ENCODE measurements around the gene TUBB4A. TPM values are rescaled to one million over a fixed set of nuclear protein-coding genes. Genes with fewer than 3 reads are reported as not detected.
A peak's percentile ranks its signal among the peaks of the same experiment; 100 is the strongest.

TUBB4A gene
- total and polyA plus RNA-seq, 2 of the 8 experiments (the other 6 are each of a cell fraction or from before 2014, with no cell fraction given), result 16.8 to 30.4 TPM

DNA sequence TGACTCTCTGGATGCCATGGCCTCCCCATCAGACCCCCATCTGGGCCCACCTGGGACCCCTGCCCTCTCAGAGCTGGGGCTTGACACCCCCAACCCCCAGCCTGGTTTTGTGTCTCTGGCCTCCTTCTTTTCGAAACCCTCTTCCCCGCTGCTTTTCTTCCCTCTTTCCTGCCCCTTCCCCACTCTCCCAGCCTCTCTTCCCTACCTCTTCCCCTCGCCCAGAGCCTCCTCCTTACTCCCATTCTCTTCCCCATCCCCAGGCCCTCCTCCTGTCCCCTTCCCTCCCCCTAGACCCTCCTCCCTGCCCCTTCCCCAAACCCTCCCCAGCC is 30.9 kb upstream of the TUBB4A start:
- peak overlapping the region; percentile 56 for H3K18ac ChIP-seq (ENCODE audit: extremely low read depth, low read length)
- H4K20me1 ChIP-seq (replicated peaks in 1 of 2; ENCODE audit: control insufficient read depth in 1 of 2, insufficient read depth in 2 of 2, low read length in 2 of 2), result peaks cover 0 to 4% of the 10 kb centered on the region in 2 experiments
- peaks cover 20% of the 10 kb centered on the region for H3K23me2 ChIP-seq (ENCODE audit: low read depth, low read length)
- H3K4ac ChIP-seq (replicated peaks; ENCODE audit: insufficient read length, low read depth, low read length), result no peak overlapping the region
- no peak overlapping the region for H3K14ac ChIP-seq (ENCODE audit: insufficient read length)
- peaks cover 4% of the 10 kb centered on the region for H3K79me1 ChIP-seq (ENCODE audit: low read depth, low read length)
- H3K36me3 ChIP-seq (ENCODE audit: control insufficient read depth in 2 of 4, insufficient read depth in 4 of 4, low read length in 3 of 4), result no peaks in the 10 kb centered on the region; a peak in 1 of 8 replicates
- H2BK20ac ChIP-seq (ENCODE audit: low read length), result 0 out of 2 replicates have a peak overlapping the region, but pooled peaks have one; percentile 72
- H4K91ac ChIP-seq (replicated peaks; ENCODE audit: insufficient read length, low read length), result no peak overlapping the region
- no peak overlapping the region for H2BK15ac ChIP-seq (ENCODE audit: low read length)
- DNase-seq (ENCODE audit: low read depth in 1 of 2, low spot score in 2 of 2), result no peak
- peaks cover 5 to 29% (median 19%) of the 10 kb centered on the region in 4 experiments for H3K4me1 ChIP-seq (replicated peaks in 1 of 4; ENCODE audit: control insufficient read depth in 3 of 4, insufficient read depth in 4 of 4, low read length in 3 of 4)
- H2AK5ac ChIP-seq (ENCODE audit: low read depth, low read length), result peak overlapping the region; percentile 84
- no peak overlapping the region for H3K23ac ChIP-seq (ENCODE audit: insufficient read length)
- WGBS, 2 experiments (ENCODE audit: extremely low coverage in 1 of 2, insufficient coverage in 1 of 2, insufficient read length in 1 of 2, insufficient replicate concordance in 2 of 2, low coverage in 1 of 2, low lambda C conversion rate in 2 of 2, missing lambda C conversion rate in 1 of 2), result 40% methylated on average over 1 of the region's 3 CpGs; no CpG with 5 or more reads in 1 of the 2 experiments
- peaks cover 17 to 43% (median 39%) of the 10 kb centered on the region in 4 experiments for H3K27me3 ChIP-seq (replicated peaks in 1 of 4; ENCODE audit: control insufficient read depth in 3 of 4, extremely low read depth in 1 of 4, insufficient read depth in 3 of 4, low read length in 3 of 4)
- H3K27ac ChIP-seq (ENCODE audit: low read depth, low read length), result no peak overlapping the region
- H2BK12ac ChIP-seq (ENCODE audit: low read depth, low read length), result no peak overlapping the region
- TF ChIP-seq EGR1 (IDR thresholded peaks at IDR 0.05; ENCODE audit: borderline replicate concordance, low read depth, low read length), result 0 out of 2 replicates have a peak, but pooled peaks have one; percentile 11
- TF ChIP-seq TCF12 (IDR thresholded peaks at IDR 0.05; ENCODE audit: low read depth, low read length), result no peak
- H3K9ac ChIP-seq (replicated peaks in 1 of 4; ENCODE audit: extremely low read depth in 1 of 4, low read depth in 3 of 4, low read length in 3 of 4), result no peak overlapping the region
- CTCF ChIA-PET (ENCODE audit: partially characterized antibody), result interaction anchor here (0.9 to 1.0 kb wide), 2 partner anchors 17 to 108 kb away, joined by 3 read pairs; partner anchors contain the start of gene KHSRP
- no peak for FAIRE-seq
- H3K4me3 ChIP-seq (ENCODE audit: extremely low read depth in 1 of 4, insufficient read depth in 2 of 4, low read depth in 3 of 4, low read length in 4 of 4), result peak overlapping the region; percentile 27 to 70 (median 34); a peak in 4 of 8 replicates
- peak overlapping the region; percentile 98 to 100 for H3K4me2 ChIP-seq (ENCODE audit: insufficient read depth in 1 of 2, low read depth in 2 of 2, low read length in 2 of 2)
- no peak overlapping the region for H2BK120ac ChIP-seq (replicated peaks; ENCODE audit: low read depth, low read length)
- peak overlapping the region; percentile 24; the same call in 1 of the 2 replicates for H2BK5ac ChIP-seq (ENCODE audit: low read depth, low read length)
- H4K5ac ChIP-seq (ENCODE audit: insufficient read length, low read depth, low read length), result no peak overlapping the region
- peaks cover 4 to 9% of the 10 kb centered on the region in 2 experiments; a peak in 2 of 4 replicates for H3K9me3 ChIP-seq (ENCODE audit: insufficient read depth in 2 of 2, low read depth in 1 of 2, low read length in 1 of 2)
- no peak overlapping the region for H3K56ac ChIP-seq (replicated peaks; ENCODE audit: insufficient read length, low read depth, low read length)
- H2AFZ ChIP-seq (ENCODE audit: low read length), result no peak overlapping the region
- no peaks in the 10 kb centered on the region for H3K79me2 ChIP-seq (ENCODE audit: control insufficient read depth in 1 of 2, insufficient read depth in 2 of 2, low read length in 2 of 2)
- no peak overlapping the region for H4K8ac ChIP-seq (ENCODE audit: extremely low read depth, insufficient read depth, low read length)
- POLR2A ChIA-PET (ENCODE audit: partially characterized antibody), result interaction anchor here (0.9 to 6.7 kb wide), 3 partner anchors 11 to 54 kb away, joined by 4 to 72 read pairs (median 17); no protein-coding TSS in a partner anchor

Data from H1 (cell line).